SK-N-MC (cell line): ENCODE measurements around the gene ACAT2.
"Not testable (repeated sequence)": the region's sequence is repeated elsewhere in the genome, so short reads cannot be mapped to it uniquely, and the experiment has no call there.

Experiments
- DNase-seq: peaks from one replicate; pipeline ENCODE4 v3.0.0-alpha.2; 2011; ENCODE audit warnings: low read depth, low spot score
- H3K27ac ChIP-seq: fragments of 200-600 bp; sonication (generic); 2 replicates; pipeline ENCODE4 v1.5.1; 2016; ENCODE audit warnings: mixed run types
- H3K36me3 ChIP-seq: fragments of 200-600 bp; sonication (generic); 2 replicates; pipeline ENCODE4 v1.6.1; 2017; ENCODE audit warnings: antibody characterized with exemption, low read length, mixed read lengths; ENCODE audit not compliant: insufficient read depth
- H3K4me3 ChIP-seq: fragments of 200-600 bp; sonication (generic); 2 replicates; pipeline ENCODE4 v1.5.1; 2016
- H3K9ac ChIP-seq: fragments of 200-600 bp; sonication (generic); 2 replicates; pipeline ENCODE4 v1.8.0; 2017; ENCODE audit warnings: mixed run types, mixed read lengths; ENCODE audit not compliant: insufficient read length
- H3K9me3 ChIP-seq: fragments of 200-600 bp; sonication (generic); 2 replicates; pipeline ENCODE4 v1.6.1; 2017; ENCODE audit warnings: low read depth, mild to moderate bottlenecking, antibody characterized with exemption, low read length, moderate library complexity, mixed read lengths
- EZH2 ChIP-seq: fragments of 200-600 bp; sonication (generic); IDR thresholded peaks from one replicate; pipeline ENCODE4 v1.6.1; 2017; ENCODE audit warnings: antibody characterized with exemption
- FOXP2 ChIP-seq: optimal IDR thresholded peaks from 2 replicates; pipeline ENCODE3; 2011; ENCODE audit warnings: mild to moderate bottlenecking, moderate library complexity; ENCODE audit not compliant: insufficient read depth; ENCODE audit errors: extremely low read length, control extremely low read depth
- POLR2AphosphoS5 ChIP-seq: IDR thresholded peaks from 2 replicates; pipeline ENCODE4 v1.6.1; 2012; ENCODE audit warnings: mild to moderate bottlenecking, low read depth, low read length, borderline replicate concordance

Gene ACAT2

GRCh38 chr6:159745081-159745480 lies 16.8 kb upstream of the ACAT2 start:
- peaks cover 98% of the 10 kb centered on the region for H3K36me3 ChIP-seq
- TF ChIP-seq FOXP2, result no peak
- TF ChIP-seq POLR2AphosphoS5, result no peak
- no peak for TF ChIP-seq EZH2
- no peak overlapping the region for H3K4me3 ChIP-seq
- DNase-seq, result no peak
- H3K9me3 ChIP-seq, result no peaks in the 10 kb centered on the region
- H3K27ac ChIP-seq, result no peak overlapping the region
- no peak overlapping the region for H3K9ac ChIP-seq

- no peak for TF ChIP-seq FOXP2
- TF ChIP-seq POLR2AphosphoS5, result no peak
- TF ChIP-seq EZH2, result no peak
- no peak overlapping the region for H3K9ac ChIP-seq
- no peak overlapping the region; the same call in 1 of the 2 replicates for H3K27ac ChIP-seq
- H3K36me3 ChIP-seq, result peaks cover 98% of the 10 kb centered on the region
- DNase-seq, result no peak
- H3K4me3 ChIP-seq, result no peak overlapping the region
- H3K9me3 ChIP-seq, result no peaks in the 10 kb centered on the region
These were observed 15.1 kb upstream of the ACAT2 start for GRCh38 chr6:159746759-159747158.

- DNase-seq, H3K9ac ChIP-seq, H3K4me3 ChIP-seq, H3K9me3 ChIP-seq, H3K27ac ChIP-seq: not testable (repeated sequence)
- peaks cover 99% of the 10 kb centered on the region for H3K36me3 ChIP-seq
These were observed 13.7 kb upstream of the ACAT2 start for GRCh38 chr6:159748127-159748526.

GRCh38 chr6:159751448-159751847 lies 10.4 kb upstream of the ACAT2 start:
- H3K36me3 ChIP-seq, result peaks cover 97% of the 10 kb centered on the region
- no peak overlapping the region for H3K4me3 ChIP-seq
- no peak for DNase-seq
- TF ChIP-seq FOXP2, result no peak
- TF ChIP-seq POLR2AphosphoS5, result no peak
- no peak for TF ChIP-seq EZH2
- H3K27ac ChIP-seq, result no peak overlapping the region
- no peak overlapping the region for H3K9ac ChIP-seq
- no peaks in the 10 kb centered on the region for H3K9me3 ChIP-seq

- Histone ChIP-seq H3K27ac (peak overlapping the region; percentile 9; the same call in 1 of the 2 replicates), H3K36me3 (peaks cover 97% of the 10 kb centered on the region), H3K9ac (no peak overlapping the region), H3K4me3 (no peak overlapping the region), H3K9me3 (no peaks in the 10 kb centered on the region)
- TF ChIP-seq POLR2AphosphoS5 (no peak), FOXP2 (no peak), EZH2 (no peak)
- no peak for DNase-seq
These were observed 8.6 kb upstream of the ACAT2 start for GRCh38 chr6:159753081-159753872.

- TF ChIP-seq POLR2AphosphoS5, result no peak
- no peak for TF ChIP-seq FOXP2
- TF ChIP-seq EZH2, result no peak
- H3K36me3 ChIP-seq, result peaks cover 91% of the 10 kb centered on the region
- H3K4me3 ChIP-seq, result no peak overlapping the region
These were observed 7.4 kb upstream of the ACAT2 start for GRCh38 chr6:159754401-159754800.

GRCh38 chr6:159754959-159755914 lies 6.6 kb upstream of the ACAT2 start:
- Histone ChIP-seq H3K4me3 (no peak overlapping the region), H3K9me3 (no peaks in the 10 kb centered on the region), H3K27ac (no peak overlapping the region), H3K9ac (no peak overlapping the region), H3K36me3 (peaks cover 85% of the 10 kb centered on the region)
- DNase-seq, result no peak
- TF ChIP-seq FOXP2 (no peak), POLR2AphosphoS5 (no peak), EZH2 (no peak)

More at GRCh38 chr6:159754401-159754800, 7.4 kb upstream of the ACAT2 start:
- DNase-seq, result no peak
- Histone ChIP-seq H3K27ac (no peak overlapping the region), H3K9me3 (no peaks in the 10 kb centered on the region), H3K9ac (no peak overlapping the region)

GRCh38 chr6:159756508-159756907 lies 5.3 kb upstream of the ACAT2 start:
- Histone ChIP-seq H3K4me3 (no peak overlapping the region), H3K9ac (no peak overlapping the region), H3K27ac (0 out of 2 replicates have a peak overlapping the region, but pooled peaks have one; percentile 34), H3K36me3 (peaks cover 76% of the 10 kb centered on the region), H3K9me3 (no peaks in the 10 kb centered on the region)
- TF ChIP-seq FOXP2, result no peak
- TF ChIP-seq POLR2AphosphoS5, result no peak
- no peak for TF ChIP-seq EZH2
- DNase-seq, result no peak
